GM18519 (cell line): ENCODE results near the gene BCL2L11.
A peak's percentile ranks its signal among the peaks of the same experiment; 100 is the strongest.
"Not testable (repeated sequence)": the region's sequence is repeated elsewhere in the genome, so short reads cannot be mapped to it uniquely, and the experiment has no call there.

Source experiments
- ATAC-seq: cut with Tn5 transposase; IDR thresholded peaks from one replicate; pipeline ENCODE4 v1.9.1; 2021; ENCODE audit warnings: mild to moderate bottlenecking, moderate library complexity; ENCODE audit not compliant: unreplicated experiment, low FRiP score

BCL2L11 gene

GRCh38 chr2:111120253-111121027, at the start of gene BCL2L11:
BCL2L11 (plus strand) TSS chr2:111120914; CDS start chr2:111123746, 2,832 bp downstream.
- ATAC-seq: peak; percentile 42

- no peak for ATAC-seq
Observed at GRCh38 chr2:111071600-111072171, 49.0 kb upstream of the BCL2L11 start.

GRCh38 chr2:111072220-111072871, 48.4 kb upstream of the BCL2L11 start:
- no peak for ATAC-seq

- not testable (repeated sequence) for ATAC-seq
Observed at GRCh38 chr2:111082659-111083058, 38.1 kb upstream of the BCL2L11 start.

GRCh38 chr2:111091811-111092211, 28.9 kb upstream of the BCL2L11 start:
- no peak for ATAC-seq

- no peak for ATAC-seq
Observed at GRCh38 chr2:111094691-111095090, 26.0 kb upstream of the BCL2L11 start.

- ATAC-seq: no peak
Observed at GRCh38 chr2:111095434-111095833, 25.3 kb upstream of the BCL2L11 start.

- ATAC-seq: no peak
Observed at GRCh38 chr2:111099402-111099801, 21.3 kb upstream of the BCL2L11 start.

GRCh38 chr2:111100087-111100764, 20.5 kb upstream of the BCL2L11 start:
- no peak for ATAC-seq

- ATAC-seq: peak; percentile 75
Observed at GRCh38 chr2:111100765-111101162, 19.9 kb upstream of the BCL2L11 start.

GRCh38 chr2:111101592-111101991, 19.1 kb upstream of the BCL2L11 start:
- no peak for ATAC-seq

- no peak for ATAC-seq
Observed at GRCh38 chr2:111102216-111102615, 18.5 kb upstream of the BCL2L11 start.

- no peak for ATAC-seq
Observed at GRCh38 chr2:111105926-111106325, 14.8 kb upstream of the BCL2L11 start.

- no peak for ATAC-seq
Observed at GRCh38 chr2:111106706-111107105, 14.0 kb upstream of the BCL2L11 start.

GRCh38 chr2:111108745-111109271, 11.9 kb upstream of the BCL2L11 start:
- no peak for ATAC-seq

- no peak for ATAC-seq
Observed at GRCh38 chr2:111111101-111111755, 9.5 kb upstream of the BCL2L11 start.

- no peak for ATAC-seq
Observed at GRCh38 chr2:111113838-111114237, 6.9 kb upstream of the BCL2L11 start.

- ATAC-seq: no peak
Observed at GRCh38 chr2:111116011-111116746, 4.5 kb upstream of the BCL2L11 start.

GRCh38 chr2:111116843-111117597, 3.7 kb upstream of the BCL2L11 start:
- no peak for ATAC-seq
